IMR-90 (cell line): ENCODE measurements around the gene RPH3AL. TPM values are rescaled to one million over a fixed set of nuclear protein-coding genes. Genes with fewer than 3 reads are reported as not detected.

Experiments
- ATAC-seq: fragments of 200-7000 bp; cut with Tn5 transposase; 2 replicates; pipeline ENCODE4 v1.9.1; 2020; ENCODE audit warnings: low read depth, mild to moderate bottlenecking, moderate library complexity
- BruUV-seq: library from RNA; stranded (reverse); fragments of 400-500 nt; replicated peaks from 2 replicates; lab custom pipeline; 2021; lab: Mats Ljungman, UMichigan
- CTCF ChIA-PET: fragments of 300-600 bp; formaldehyde crosslinking; extraction: SDS; loops from one replicate; lab custom pipeline; 2021; ENCODE audit warnings: antibody characterized with exemption; lab: Yijun Ruan, JAX
- POLR2A ChIA-PET: fragments of 300-600 bp; sonication (Branson Sonifier 250); formaldehyde crosslinking; loops from one replicate; lab custom pipeline; 2022; ENCODE audit warnings: antibody characterized with exemption; ENCODE audit not compliant: unreplicated experiment; lab: Charles Lee
- DNase-seq: peaks from one replicate; pipeline ENCODE4 v3.0.0; 2013
- H2AFZ ChIP-seq: replicated peaks from 2 replicates; pipeline ENCODE3; 2013; ENCODE audit warnings: low read length, mild to moderate bottlenecking; ENCODE audit not compliant: poor library complexity
- H2AK5ac ChIP-seq: 2 replicates; pipeline ENCODE4 v1.6.1; 2013; ENCODE audit warnings: low read depth, low read length, inconsistent platforms
- H2AK9ac ChIP-seq: replicated peaks from 2 replicates; pipeline ENCODE3; 2013; ENCODE audit warnings: mild to moderate bottlenecking, low read depth, low read length, moderate library complexity; ENCODE audit not compliant: poor library complexity
- H2BK120ac ChIP-seq: 2 replicates; pipeline ENCODE4 v1.6.1; 2013; ENCODE audit warnings: low read depth, low read length, inconsistent platforms
- H2BK15ac ChIP-seq: 3 replicates; pipeline ENCODE4 v1.6.1; 2013; ENCODE audit warnings: low read depth, low read length, inconsistent platforms
- H2BK20ac ChIP-seq: 2 replicates; pipeline ENCODE4 v1.6.1; 2013; ENCODE audit warnings: low read depth, mild to moderate bottlenecking, inconsistent platforms, low read length, moderate library complexity
- H2BK5ac ChIP-seq: 2 replicates; pipeline ENCODE4 v1.6.1; 2013; ENCODE audit warnings: mild to moderate bottlenecking, low read depth, low read length, inconsistent platforms; ENCODE audit not compliant: poor library complexity, severe bottlenecking
- H3K14ac ChIP-seq: replicated peaks from 2 replicates; pipeline ENCODE4 v1.6.1; 2013; ENCODE audit warnings: low read depth, low read length, inconsistent platforms
- H3K18ac ChIP-seq: 2 replicates; pipeline ENCODE4 v1.6.1; 2013; ENCODE audit warnings: low read depth, low read length, control low read depth
- H3K23ac ChIP-seq: 2 replicates; pipeline ENCODE4 v1.6.1; 2013; ENCODE audit warnings: low read depth, low read length, inconsistent platforms
- H3K27ac ChIP-seq: 2 replicates; pipeline ENCODE4 v1.5.1; 2013; ENCODE audit warnings: mild to moderate bottlenecking, control low read depth, low read length; ENCODE audit not compliant: insufficient read depth
- H3K27me3 ChIP-seq: 2 replicates; pipeline ENCODE4 v1.6.1; 2013; ENCODE audit warnings: low read length; ENCODE audit not compliant: control insufficient read depth, insufficient read depth
- H3K36me3 ChIP-seq: 2 replicates; pipeline ENCODE4 v1.6.1; 2013; ENCODE audit warnings: low read length, mixed read lengths; ENCODE audit not compliant: control insufficient read depth, insufficient read depth
- H3K4ac ChIP-seq: 2 replicates; pipeline ENCODE4 v1.6.1; 2013; ENCODE audit warnings: low read depth, low read length, inconsistent platforms
- H3K4me1 ChIP-seq: 2 replicates; pipeline ENCODE4 v1.6.1; 2013; ENCODE audit warnings: low read length, mixed read lengths; ENCODE audit not compliant: control insufficient read depth, insufficient read depth
- H3K4me2 ChIP-seq: 2 replicates; pipeline ENCODE4 v1.6.1; 2013; ENCODE audit warnings: low read depth, mild to moderate bottlenecking, control low read depth, low read length, moderate library complexity
- H3K4me3 ChIP-seq: 2 replicates; pipeline ENCODE4 v1.5.1; 2013; ENCODE audit warnings: low read depth, mild to moderate bottlenecking, control low read depth, low read length, moderate library complexity; ENCODE audit not compliant: insufficient read depth
- H3K56ac ChIP-seq: 2 replicates; pipeline ENCODE4 v1.6.1; 2013; ENCODE audit warnings: low read length, inconsistent platforms; ENCODE audit not compliant: insufficient read depth; ENCODE audit errors: extremely low read depth
- H3K79me1 ChIP-seq, 2 experiments: 2 replicates each; pipeline ENCODE4 v1.6.1; 2013; ENCODE audit warnings: low read length in 2 of 2, inconsistent platforms in 1 of 2, low read depth in 1 of 2
- H3K9ac ChIP-seq: 2 replicates; pipeline ENCODE4 v1.6.1; 2013; ENCODE audit warnings: low read depth, low read length, control low read depth
- H3K9me1 ChIP-seq: 2 replicates; pipeline ENCODE4 v1.6.1; 2013; ENCODE audit warnings: low read length, inconsistent platforms; ENCODE audit not compliant: insufficient read depth
- H3K9me3 ChIP-seq: 2 replicates; pipeline ENCODE4 v1.6.1; 2013; ENCODE audit warnings: low read length; ENCODE audit not compliant: control insufficient read depth, insufficient read depth
- H4K20me1 ChIP-seq: 2 replicates; pipeline ENCODE4 v1.6.1; 2013; ENCODE audit warnings: low read length, inconsistent platforms; ENCODE audit not compliant: insufficient read depth
- H4K5ac ChIP-seq: 2 replicates; pipeline ENCODE4 v1.6.1; 2013; ENCODE audit warnings: mild to moderate bottlenecking, low read depth, low read length, control low read depth
- H4K8ac ChIP-seq, 2 experiments: 2 replicates each; pipeline ENCODE4 v1.6.1; 2013; ENCODE audit warnings: low read depth in 2 of 2, low read length in 2 of 2, control low read depth in 1 of 2, inconsistent platforms in 1 of 2
- H4K91ac ChIP-seq: 2 replicates; pipeline ENCODE4 v1.6.1; 2013; ENCODE audit warnings: low read depth, low read length, inconsistent platforms; ENCODE audit not compliant: insufficient read depth
- CEBPB ChIP-seq: IDR thresholded peaks from 2 replicates; pipeline ENCODE4 v1.6.1; 2012; ENCODE audit warnings: low read depth, low read length, improper control_type of control experiment
- CHD1 ChIP-seq: IDR thresholded peaks from 2 replicates; pipeline ENCODE4 v1.6.1; 2012; ENCODE audit warnings: low read depth, low read length, improper control_type of control experiment
- MAFK ChIP-seq: IDR thresholded peaks from 2 replicates; pipeline ENCODE4 v1.6.1; 2012; ENCODE audit warnings: low read depth, low read length, improper control_type of control experiment
- MAZ ChIP-seq: IDR thresholded peaks from 2 replicates; pipeline ENCODE4 v1.6.1; 2012; ENCODE audit warnings: low read depth, mild to moderate bottlenecking, low read length, improper control_type of control experiment, moderate library complexity, borderline replicate concordance
- MXI1 ChIP-seq: IDR thresholded peaks from 2 replicates; pipeline ENCODE4 v1.6.1; 2012; ENCODE audit warnings: low read depth, mild to moderate bottlenecking, low read length, moderate library complexity, borderline replicate concordance
- NFE2L2 ChIP-seq: fragments of 150-350 bp; IDR thresholded peaks from 2 replicates; pipeline ENCODE4 v1.6.1; 2016; ENCODE audit warnings: low read depth, mild to moderate bottlenecking, low read length
- POLR2A ChIP-seq: IDR thresholded peaks from 2 replicates; pipeline ENCODE4 v1.6.1; 2012; ENCODE audit warnings: mild to moderate bottlenecking, low read depth, low read length
- RAD21 ChIP-seq: IDR thresholded peaks from 2 replicates; pipeline ENCODE4 v1.6.1; 2012; ENCODE audit warnings: low read length, improper control_type of control experiment
- RCOR1 ChIP-seq: IDR thresholded peaks from 2 replicates; pipeline ENCODE4 v1.6.1; 2012; ENCODE audit warnings: mild to moderate bottlenecking, low read length, improper control_type of control experiment; ENCODE audit not compliant: insufficient replicate concordance
- RFX5 ChIP-seq: IDR thresholded peaks from 2 replicates; pipeline ENCODE4 v1.8.0; 2012; ENCODE audit warnings: low read depth, mild to moderate bottlenecking, low read length, moderate library complexity
- SMC3 ChIP-seq: fragments of 150-350 bp; IDR thresholded peaks from 2 replicates; pipeline ENCODE4 v1.6.1; 2016; ENCODE audit warnings: low read depth, mild to moderate bottlenecking, antibody characterized with exemption, low read length, moderate library complexity
- WGBS, 2 experiments: methylation state at CpG; one replicate each; pipeline versions ENCODE4 v1.1.5 to v1.1.7; 2013; ENCODE audit warnings: missing lambda C conversion rate in 2 of 2; ENCODE audit not compliant: insufficient read length in 1 of 2; ENCODE audit errors: extremely low coverage in 2 of 2; 5-methylcytosine and 5-hydroxymethylcytosine counted together
- dilution Hi-C: fragments of 300-500 bp; cut with HindIII; formaldehyde crosslinking; loops from one replicate; pipeline ENCODE4 v1.14.3; 2018; ENCODE audit warnings: low sequenced_read_pairs; ENCODE audit not compliant: unreplicated experiment
- in situ Hi-C: fragments of 300-500 bp; cut with MboI; formaldehyde crosslinking; loops from 3 replicates; pipeline ENCODE4 v1.14.3; 2019; ENCODE audit warnings: low sequenced_read_pairs, inconsistent platforms, mixed read lengths
- intact Hi-C: fragments of 100-400 bp; cut with micrococcal nuclease; formaldehyde crosslinking; loops from 2 replicates; pipeline ENCODE4 v1.10.0; 2022
- polyA plus RNA-seq, 3 experiments: library from polyadenylated mRNA; depleted of rRNA; stranded (reverse); fragments of >200 nt; gene quantifications; 2 replicates each; pipeline ENCODE4 v1.2.3, GENCODE V29; 2012; ENCODE audit warnings: low replicate concordance in 1 of 3
- total RNA-seq: library from RNA; depleted of rRNA; stranded (reverse); fragments of >200 nt; gene quantifications from 2 replicates; pipeline ENCODE4 v1.2.3, GENCODE V29; 2012
- TF ChIP-seq, protein P1 (sequence below): fragments of 150-350 bp; IDR thresholded peaks from 2 replicates; pipeline ENCODE4 v1.6.1; 2016; ENCODE audit warnings: low read depth, mild to moderate bottlenecking, low read length, moderate library complexity, borderline replicate concordance
- TF ChIP-seq, protein P2 (sequence below): conservative IDR thresholded peaks from 2 replicates; pipeline ENCODE4 v1.5.1; 2012; ENCODE audit warnings: mild to moderate bottlenecking, low read depth, low read length, improper control_type of control experiment

The RPH3AL gene
- total and polyA plus RNA-seq, 2 of the 4 experiments (the other 2 are of a cell fraction) = 1.8 to 2.5 TPM

GRCh38 chr17:364308-364707 lies 11.7 kb upstream of the RPH3AL start:
- ATAC-seq (no peak), DNase-seq (no peak)
- no peak overlapping the region for H4K8ac ChIP-seq
- H3K56ac ChIP-seq = no peak overlapping the region
- dilution Hi-C loops (no loop called here), in situ Hi-C loops (no loop called here), intact Hi-C loops (no loop called here)
- H3K4me1 ChIP-seq = no peaks in the 10 kb centered on the region
- no peak overlapping the region for H3K4me3 ChIP-seq
- no peak overlapping the region for H3K14ac ChIP-seq
- no peaks in the 10 kb centered on the region for H3K79me1 ChIP-seq
- TF ChIP-seq MAFK (no peak), POLR2A (no peak), NFE2L2 (no peak), MXI1 (no peak), RAD21 (no peak), MAZ (no peak), CEBPB (no peak), SMC3 (no peak), CHD1 (no peak), RFX5 (no peak), RCOR1 (no peak)
- TF ChIP-seq, protein P1, sequence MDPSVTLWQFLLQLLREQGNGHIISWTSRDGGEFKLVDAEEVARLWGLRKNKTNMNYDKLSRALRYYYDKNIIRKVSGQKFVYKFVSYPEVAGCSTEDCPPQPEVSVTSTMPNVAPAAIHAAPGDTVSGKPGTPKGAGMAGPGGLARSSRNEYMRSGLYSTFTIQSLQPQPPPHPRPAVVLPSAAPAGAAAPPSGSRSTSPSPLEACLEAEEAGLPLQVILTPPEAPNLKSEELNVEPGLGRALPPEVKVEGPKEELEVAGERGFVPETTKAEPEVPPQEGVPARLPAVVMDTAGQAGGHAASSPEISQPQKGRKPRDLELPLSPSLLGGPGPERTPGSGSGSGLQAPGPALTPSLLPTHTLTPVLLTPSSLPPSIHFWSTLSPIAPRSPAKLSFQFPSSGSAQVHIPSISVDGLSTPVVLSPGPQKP = no peak
- TF ChIP-seq, protein P2, sequence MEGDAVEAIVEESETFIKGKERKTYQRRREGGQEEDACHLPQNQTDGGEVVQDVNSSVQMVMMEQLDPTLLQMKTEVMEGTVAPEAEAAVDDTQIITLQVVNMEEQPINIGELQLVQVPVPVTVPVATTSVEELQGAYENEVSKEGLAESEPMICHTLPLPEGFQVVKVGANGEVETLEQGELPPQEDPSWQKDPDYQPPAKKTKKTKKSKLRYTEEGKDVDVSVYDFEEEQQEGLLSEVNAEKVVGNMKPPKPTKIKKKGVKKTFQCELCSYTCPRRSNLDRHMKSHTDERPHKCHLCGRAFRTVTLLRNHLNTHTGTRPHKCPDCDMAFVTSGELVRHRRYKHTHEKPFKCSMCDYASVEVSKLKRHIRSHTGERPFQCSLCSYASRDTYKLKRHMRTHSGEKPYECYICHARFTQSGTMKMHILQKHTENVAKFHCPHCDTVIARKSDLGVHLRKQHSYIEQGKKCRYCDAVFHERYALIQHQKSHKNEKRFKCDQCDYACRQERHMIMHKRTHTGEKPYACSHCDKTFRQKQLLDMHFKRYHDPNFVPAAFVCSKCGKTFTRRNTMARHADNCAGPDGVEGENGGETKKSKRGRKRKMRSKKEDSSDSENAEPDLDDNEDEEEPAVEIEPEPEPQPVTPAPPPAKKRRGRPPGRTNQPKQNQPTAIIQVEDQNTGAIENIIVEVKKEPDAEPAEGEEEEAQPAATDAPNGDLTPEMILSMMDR = no peak
- no peak overlapping the region for H2BK20ac ChIP-seq
- no peak overlapping the region for H2BK120ac ChIP-seq
- H3K9me3 ChIP-seq = no peaks in the 10 kb centered on the region; the same call in 1 of the 2 replicates
- ChIA-PET POLR2A (no interaction called here), CTCF (no interaction called here)
- H3K36me3 ChIP-seq = no peaks in the 10 kb centered on the region
- H2AFZ ChIP-seq = no peak overlapping the region
- H3K4me2 ChIP-seq = no peak overlapping the region
- no peaks in the 10 kb centered on the region for H3K27me3 ChIP-seq
- H3K23ac ChIP-seq = no peak overlapping the region
- no TSS peak for BruUV-seq
- H3K4ac ChIP-seq = no peak overlapping the region
- no peak overlapping the region for H4K5ac ChIP-seq
- no peak overlapping the region for H3K27ac ChIP-seq
- 72% methylated on average over 2 of the region's 8 CpGs; no CpG with 5 or more reads in 1 of the 2 experiments for WGBS, 2 experiments
- no peak overlapping the region for H3K18ac ChIP-seq
- no peak overlapping the region for H3K9ac ChIP-seq
- H2BK15ac ChIP-seq = no peak overlapping the region
- H2AK9ac ChIP-seq = no peak overlapping the region
- H2AK5ac ChIP-seq = no peak overlapping the region
- no peak overlapping the region for H2BK5ac ChIP-seq
- no peak overlapping the region for H4K91ac ChIP-seq
- no peaks in the 10 kb centered on the region for H4K20me1 ChIP-seq
- no peaks in the 10 kb centered on the region for H3K9me1 ChIP-seq
